NCI-H82 treated with DMSO at 0.1 percent for 48 hours (cell line): ENCODE measurements around the gene KIF2A.

Experiments
- DNase-seq: peaks from one replicate; lab custom pipeline; 2025; ENCODE audit not compliant: unreplicated experiment; lab: John Stamatoyannopoulos, UW

Gene KIF2A

GRCh38 chr5:62327138-62328053, 21.4 kb downstream of the KIF2A start:
- no peak for DNase-seq

GRCh38 chr5:62328772-62329491, 22.9 kb downstream of the KIF2A start:
- no peak for DNase-seq

GRCh38 chr5:62330302-62330701, 24.3 kb downstream of the KIF2A start:
- no peak for DNase-seq

GRCh38 chr5:62331921-62332320, 25.9 kb downstream of the KIF2A start:
- DNase-seq: no peak

GRCh38 chr5:62333250-62333794, 27.3 kb downstream of the KIF2A start:
- no peak for DNase-seq

GRCh38 chr5:62334082-62334481, 28.1 kb downstream of the KIF2A start:
- no peak for DNase-seq

- no peak for DNase-seq
Observed at GRCh38 chr5:62340392-62340791, 34.4 kb downstream of the KIF2A start.

GRCh38 chr5:62340979-62341378, 35.0 kb downstream of the KIF2A start:
- DNase-seq: no peak

GRCh38 chr5:62341783-62342475, 35.9 kb downstream of the KIF2A start:
- DNase-seq: no peak

GRCh38 chr5:62342476-62342837, 36.5 kb downstream of the KIF2A start:
- no peak for DNase-seq

- no peak for DNase-seq
Observed at GRCh38 chr5:62343428-62343827, 37.4 kb downstream of the KIF2A start.

GRCh38 chr5:62346748-62347147, 40.7 kb downstream of the KIF2A start:
- DNase-seq: no peak

GRCh38 chr5:62347928-62348327, 41.9 kb downstream of the KIF2A start:
- no peak for DNase-seq

GRCh38 chr5:62348723-62349481, 42.9 kb downstream of the KIF2A start:
- DNase-seq: no peak

GRCh38 chr5:62354028-62354874, 48.2 kb downstream of the KIF2A start:
- peak; percentile 5 for DNase-seq

GRCh38 chr5:62362701-62363100, 56.7 kb downstream of the KIF2A start:
- no peak for DNase-seq

GRCh38 chr5:62369039-62369438, 63.0 kb downstream of the KIF2A start:
- DNase-seq: no peak

- DNase-seq: no peak
Observed at GRCh38 chr5:62371409-62371808, 65.4 kb downstream of the KIF2A start.

- DNase-seq: no peak
Observed at GRCh38 chr5:62372600-62372999, 66.6 kb downstream of the KIF2A start.

GRCh38 chr5:62373382-62373781, 67.4 kb downstream of the KIF2A start:
- no peak for DNase-seq
